CD4-positive, alpha-beta T cell treated with Interferon alpha-2 for 1 hour (primary cell): ENCODE data around the gene SH3BGRL.
"Not testable (repeated sequence)": the region's sequence is repeated elsewhere in the genome, so short reads cannot be mapped to it uniquely, and the experiment has no call there.

ENCODE experiments used
- DNase-seq, 2 donors: peaks; one replicate each; pipeline ENCODE4 v3.0.0-alpha.2; 2020 to 2022

SH3BGRL gene

DNA sequence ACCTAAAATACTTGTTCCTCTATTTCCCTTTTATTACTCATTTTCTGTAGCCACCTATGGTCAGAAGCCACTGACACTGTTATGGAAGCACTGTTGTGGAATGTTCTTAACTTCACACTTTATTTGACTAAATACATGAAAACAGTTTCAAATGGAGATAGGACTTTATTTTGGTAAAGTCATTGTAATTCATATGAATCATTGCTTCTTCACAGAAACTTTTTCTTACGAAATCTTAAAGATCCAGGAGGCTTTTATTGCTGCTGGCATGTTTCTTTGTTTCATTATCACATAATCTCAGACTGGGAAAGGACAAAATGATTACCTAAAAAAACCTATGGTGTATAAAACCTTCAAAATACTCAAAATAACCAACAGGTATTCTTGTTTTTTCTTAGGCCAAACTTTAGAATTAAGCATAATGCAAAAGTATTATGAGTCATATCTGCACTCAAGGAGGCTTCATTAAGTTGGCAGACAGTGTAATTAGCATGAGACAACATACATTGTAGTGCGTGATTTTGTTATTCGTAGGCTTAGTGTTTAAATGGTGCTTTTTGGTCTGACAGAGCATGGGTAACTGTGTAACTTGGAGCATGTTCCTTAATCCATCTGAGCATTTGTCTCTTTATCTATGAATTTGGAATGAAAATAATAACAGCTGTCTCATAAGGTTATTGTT is 58.0 kb downstream of the SH3BGRL start:
- no peak for DNase-seq

DNA sequence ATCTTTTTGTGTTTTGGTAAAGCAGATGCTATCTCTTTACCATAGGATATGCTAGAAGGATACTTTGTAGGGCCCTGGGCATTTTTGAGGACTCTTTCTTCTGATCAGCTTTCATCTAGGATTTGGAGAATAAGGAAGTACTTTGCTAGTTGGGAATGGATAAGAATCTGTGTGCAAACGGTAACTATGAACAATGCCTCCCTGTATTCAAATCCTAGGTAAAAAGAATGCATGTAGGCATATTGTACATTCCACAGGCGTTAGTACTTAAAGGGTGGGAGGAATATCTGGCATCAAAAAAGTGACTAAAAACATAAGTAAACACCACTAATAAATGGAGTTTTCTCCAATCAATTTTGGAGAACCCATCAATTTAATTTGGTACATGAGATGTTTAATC is 59.7 kb downstream of the SH3BGRL start:
- DNase-seq, result no peak

GRCh38 chrX:81263059-81263458 is 61.2 kb downstream of the SH3BGRL start:
- DNase-seq, result no peak

DNA sequence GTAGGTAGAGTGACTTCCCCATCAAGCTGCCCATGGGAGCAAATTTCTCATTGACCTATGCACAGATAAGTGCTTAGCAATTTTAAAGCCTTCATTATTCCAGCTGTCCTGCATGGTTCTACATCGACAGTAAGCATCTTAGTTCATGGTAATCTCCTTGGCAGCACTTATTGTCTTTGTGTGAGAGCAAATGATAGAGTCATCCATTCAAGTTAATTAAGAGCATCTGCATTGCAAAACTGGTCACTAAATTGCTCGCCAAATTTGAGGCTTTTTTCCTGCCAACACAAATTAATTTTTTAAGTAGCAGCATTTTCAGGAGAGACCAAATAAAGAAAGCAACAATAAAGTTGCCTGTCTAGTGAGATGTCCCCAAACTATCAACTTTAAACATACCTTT is 76.7 kb downstream of the SH3BGRL start:
- no peak for DNase-seq

GRCh38 chrX:81280148-81280547 is 78.2 kb downstream of the SH3BGRL start:
- DNase-seq, result no peak

DNA sequence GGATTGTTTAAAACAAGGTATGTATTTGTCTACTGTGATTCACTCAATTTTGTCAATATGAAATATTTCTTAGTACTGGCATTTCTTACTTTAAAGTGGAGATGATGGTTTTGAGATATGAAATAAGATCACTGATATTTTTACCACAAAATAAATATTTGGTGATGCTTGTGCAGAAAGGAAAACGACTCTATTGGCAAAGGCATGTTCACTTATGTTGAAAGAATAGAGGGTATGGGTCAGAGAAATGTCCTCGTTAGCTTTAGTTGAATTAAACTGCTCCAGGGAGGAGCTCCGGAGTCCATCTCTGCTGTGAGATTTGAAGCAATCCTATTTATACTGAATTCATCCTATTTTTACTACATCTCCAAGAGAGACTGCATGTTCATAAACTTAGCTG is 84.2 kb downstream of the SH3BGRL start:
- DNase-seq, result no peak

DNA sequence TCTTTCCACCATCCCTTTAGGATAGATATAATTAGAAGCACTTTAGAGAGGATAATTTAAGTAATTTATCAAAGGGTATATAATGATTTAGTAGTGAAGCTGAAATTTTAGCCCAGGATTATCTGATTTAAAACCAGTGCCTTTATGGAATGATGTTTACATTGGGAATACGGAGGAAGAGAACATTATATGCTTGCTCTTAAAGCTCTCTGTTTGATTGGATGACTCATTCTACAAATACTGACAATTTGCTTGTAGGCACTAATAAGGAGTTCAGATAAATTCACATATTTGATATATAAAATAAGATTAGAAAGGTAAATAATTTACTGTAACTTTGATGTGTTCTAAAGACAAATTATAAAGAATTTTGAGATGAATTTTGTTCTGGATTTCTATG is 84.7 kb downstream of the SH3BGRL start:
- DNase-seq, result no peak

GRCh38 chrX:81291996-81292395 is 90.1 kb downstream of the SH3BGRL start:
- no peak for DNase-seq

DNA sequence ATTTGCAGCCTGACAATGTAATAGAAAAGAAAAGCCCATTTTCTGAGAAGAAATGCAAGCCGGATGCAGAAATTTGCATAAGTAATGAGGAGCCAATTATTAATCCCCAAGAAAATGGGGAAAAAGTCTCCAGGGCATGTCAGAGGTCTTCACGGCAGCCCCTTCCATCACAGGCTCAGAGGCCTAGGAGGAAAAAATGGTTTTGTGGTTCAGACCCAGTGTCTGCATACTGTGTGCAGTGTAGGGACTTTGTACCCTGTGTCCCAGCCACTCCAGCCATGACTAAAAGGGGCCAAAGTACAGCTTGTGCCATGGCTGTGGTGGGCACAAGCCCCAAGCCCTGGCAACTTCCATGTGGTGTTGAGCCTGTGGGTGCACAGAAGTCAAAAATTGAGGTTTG is 92.2 kb downstream of the SH3BGRL start:
- DNase-seq, result no peak

GRCh38 chrX:81301877-81302276 is 100.0 kb downstream of the SH3BGRL start:
- DNase-seq, result no peak

GRCh38 chrX:81304563-81304962 is 102.7 kb downstream of the SH3BGRL start:
- DNase-seq, result no peak

DNA sequence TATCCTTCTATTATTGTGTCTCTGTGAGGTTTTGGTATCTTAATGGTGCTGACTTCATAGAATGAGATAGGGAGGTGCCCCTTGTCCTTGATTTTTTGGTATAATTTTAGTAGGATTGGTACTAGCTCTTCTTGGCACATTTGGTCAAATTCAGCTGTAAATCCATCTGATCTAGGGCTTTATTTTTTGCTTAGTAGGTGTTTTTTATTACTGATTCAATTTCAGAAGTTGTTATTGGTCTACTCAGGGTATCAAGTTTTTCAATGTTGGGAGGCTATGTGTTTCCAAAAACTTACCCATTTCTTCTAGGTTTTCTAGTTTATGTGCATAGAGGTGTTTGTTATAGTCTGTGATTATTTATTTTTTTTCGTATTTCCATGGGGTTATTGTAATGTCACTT is 103.3 kb downstream of the SH3BGRL start:
- DNase-seq, result no peak

DNA sequence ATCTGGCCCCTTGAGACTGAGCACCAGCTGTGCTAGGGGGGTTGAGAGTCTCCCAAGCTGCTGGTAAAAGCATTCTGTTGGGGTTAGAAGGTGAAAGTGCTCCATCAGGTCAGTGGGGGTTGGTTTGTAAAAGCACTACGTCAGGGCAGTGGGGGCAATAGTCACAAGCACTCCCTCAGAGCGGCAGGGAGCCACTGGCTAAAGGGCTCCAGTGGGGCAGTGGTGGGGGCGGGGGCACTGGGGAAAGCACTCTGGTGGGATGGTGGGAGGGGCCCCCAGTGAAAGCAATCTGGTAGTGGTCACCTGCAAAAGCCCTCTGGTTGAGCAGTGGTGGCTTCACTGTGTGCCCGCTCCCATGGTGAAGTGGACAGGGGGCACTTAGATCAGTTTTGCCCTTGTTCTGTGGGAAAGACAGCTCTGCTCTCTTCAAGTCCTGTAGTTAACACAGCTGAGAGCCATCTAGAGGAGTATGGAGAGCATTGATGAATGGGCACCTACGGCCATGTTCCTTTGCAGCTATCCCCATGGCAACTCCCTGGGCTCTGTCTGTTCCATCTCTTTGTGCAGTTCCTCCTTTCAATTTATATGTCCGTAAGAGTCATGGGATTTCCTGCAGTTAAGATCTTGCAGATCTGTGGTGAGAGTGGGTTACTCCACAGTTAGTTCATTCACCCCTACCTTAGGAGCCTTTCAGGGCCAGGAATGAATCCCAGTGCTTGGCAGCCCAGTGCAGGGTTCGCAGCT is 106.4 kb downstream of the SH3BGRL start:
- DNase-seq, result no peak

- no peak for DNase-seq
Observed at GRCh38 chrX:81316163-81316562, 114.3 kb downstream of the SH3BGRL start.

- not testable (repeated sequence) for DNase-seq
Observed at GRCh38 chrX:81331653-81332052, 129.8 kb downstream of the SH3BGRL start.

DNA sequence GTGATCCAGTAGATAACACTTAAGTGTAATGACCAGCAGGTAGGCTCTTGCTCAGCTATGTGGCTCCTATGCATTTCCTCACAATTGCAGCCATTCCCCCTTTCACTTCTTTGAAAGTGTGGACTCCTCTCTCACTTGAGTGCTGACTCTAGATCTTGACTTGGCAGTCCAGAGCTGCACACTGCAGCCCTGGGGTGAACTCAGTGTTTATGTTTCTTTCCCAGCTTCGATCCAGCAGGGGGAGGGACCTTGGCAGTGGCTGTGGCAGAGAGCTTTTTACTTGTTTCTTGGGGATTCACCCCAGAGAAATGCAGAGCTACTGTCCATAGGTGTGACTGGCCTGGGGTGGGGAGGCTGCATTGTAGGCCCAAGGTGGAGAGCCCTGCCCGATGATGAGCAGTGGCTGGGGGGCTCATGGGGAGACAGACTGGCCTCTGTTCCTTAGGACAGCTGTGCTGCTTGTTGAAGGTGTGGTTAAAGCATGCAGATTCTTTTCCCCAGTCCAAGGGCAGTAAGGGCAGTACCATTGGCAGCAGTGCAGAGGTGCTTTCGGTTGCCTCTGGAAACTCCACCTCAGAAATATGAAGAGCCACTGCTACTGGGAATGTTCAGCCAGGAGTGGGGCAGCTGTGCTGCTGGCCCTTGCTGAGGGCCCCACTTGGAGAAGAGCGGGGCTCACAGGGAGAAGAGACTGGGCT is 134.7 kb downstream of the SH3BGRL start:
- DNase-seq, result no peak

DNA sequence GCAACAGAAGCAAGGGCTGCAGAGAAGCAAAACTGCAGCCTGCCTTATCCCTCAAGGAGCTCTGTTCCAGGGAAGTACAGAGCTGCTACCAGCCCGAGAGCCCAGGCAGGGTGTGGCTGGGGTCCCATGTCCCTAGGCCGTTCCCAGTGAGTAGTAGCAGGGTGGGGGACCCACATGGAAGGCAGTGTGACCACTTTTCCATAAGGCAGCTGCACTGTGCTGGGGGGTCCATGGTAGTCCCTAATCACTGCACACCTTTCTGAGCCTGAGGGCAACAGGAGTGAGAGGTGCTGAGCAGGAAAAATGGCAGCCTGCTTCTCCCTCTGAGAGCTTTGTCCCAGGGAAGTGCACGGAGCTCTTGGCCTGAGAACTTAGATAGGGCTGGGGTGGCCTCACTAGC is 135.9 kb downstream of the SH3BGRL start:
- DNase-seq, result no peak

- DNase-seq, result no peak
Observed at GRCh38 chrX:81338924-81339323, 137.0 kb downstream of the SH3BGRL start.

DNA sequence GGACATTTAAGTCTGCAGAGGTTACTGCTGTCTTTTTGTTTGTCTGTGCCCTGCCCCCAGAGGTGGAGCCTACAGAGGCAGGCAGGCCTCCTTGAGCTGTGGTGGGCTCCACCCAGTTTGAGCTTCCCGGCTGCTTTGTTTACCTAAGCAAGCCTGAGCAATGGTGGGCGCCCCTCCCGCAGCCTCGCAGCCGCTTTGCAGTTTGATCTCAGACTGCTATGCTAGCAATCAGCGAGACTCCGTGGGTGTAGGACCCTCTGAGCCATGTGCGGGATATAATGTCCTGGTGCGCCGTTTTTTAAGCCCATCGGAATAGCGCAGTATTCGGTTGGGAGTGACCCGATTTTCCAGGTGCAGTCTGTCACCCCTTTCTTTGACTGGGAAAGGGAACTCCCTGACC is 143.4 kb downstream of the SH3BGRL start:
- not testable (repeated sequence) for DNase-seq
